HG03159 (cell line): ENCODE data around the gene ACOXL.

Experiments used
- ATAC-seq: cut with Tn5 transposase; IDR thresholded peaks from one replicate; pipeline ENCODE4 v1.9.1; 2021; ENCODE audit warnings: mild to moderate bottlenecking, moderate library complexity; ENCODE audit not compliant: unreplicated experiment

Gene ACOXL

GRCh38 chr2:110904779-110905148 is 172.4 kb downstream of the ACOXL start:
- ATAC-seq = no peak

DNA sequence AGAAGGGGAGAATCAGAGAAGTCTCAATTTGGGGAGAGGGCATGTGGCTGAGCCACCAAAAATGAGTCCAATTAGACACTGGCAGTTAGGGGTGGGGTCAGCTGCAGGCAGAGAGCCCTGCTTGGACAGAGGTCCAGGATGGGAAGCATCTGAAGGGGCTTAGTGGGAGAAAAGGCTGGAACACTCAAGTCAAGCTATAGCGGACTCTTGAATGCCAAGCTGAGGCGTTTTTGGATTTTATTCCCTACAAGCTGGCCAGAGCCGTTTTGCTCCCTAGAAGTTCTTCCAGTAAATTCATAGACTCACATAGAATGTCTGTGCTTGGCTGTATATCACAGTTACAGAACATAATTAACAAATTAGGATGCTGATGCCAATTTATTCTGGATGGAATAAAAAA is 172.8 kb downstream of the ACOXL start:
- ATAC-seq = no peak

- no peak for ATAC-seq
These were observed 174.4 kb downstream of the ACOXL start for GRCh38 chr2:110906613-110907298.

DNA sequence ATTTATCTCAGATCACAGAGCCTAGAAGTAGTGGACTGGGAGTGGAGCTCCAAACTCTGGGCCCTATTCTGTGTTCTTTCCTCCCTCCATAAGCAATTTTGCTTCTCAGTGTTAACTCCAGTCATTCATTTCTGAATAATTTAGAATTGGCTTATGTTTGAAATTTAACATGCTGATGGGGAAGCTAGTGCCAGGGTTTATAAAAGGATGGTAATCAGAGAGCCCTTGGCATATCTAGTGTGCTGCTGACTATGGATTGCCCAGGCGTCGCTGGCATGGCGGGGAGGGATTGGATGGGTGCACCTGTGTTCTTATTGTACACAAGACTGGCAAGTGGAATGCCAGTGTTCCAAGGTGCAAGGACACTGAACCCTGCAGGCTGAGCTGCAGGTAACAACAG is 177.1 kb downstream of the ACOXL start:
- no peak for ATAC-seq

GRCh38 chr2:110910423-110910822 is 178.1 kb downstream of the ACOXL start:
- ATAC-seq = no peak

- ATAC-seq = no peak
These were observed 187.4 kb downstream of the ACOXL start for GRCh38 chr2:110919738-110920137.

DNA sequence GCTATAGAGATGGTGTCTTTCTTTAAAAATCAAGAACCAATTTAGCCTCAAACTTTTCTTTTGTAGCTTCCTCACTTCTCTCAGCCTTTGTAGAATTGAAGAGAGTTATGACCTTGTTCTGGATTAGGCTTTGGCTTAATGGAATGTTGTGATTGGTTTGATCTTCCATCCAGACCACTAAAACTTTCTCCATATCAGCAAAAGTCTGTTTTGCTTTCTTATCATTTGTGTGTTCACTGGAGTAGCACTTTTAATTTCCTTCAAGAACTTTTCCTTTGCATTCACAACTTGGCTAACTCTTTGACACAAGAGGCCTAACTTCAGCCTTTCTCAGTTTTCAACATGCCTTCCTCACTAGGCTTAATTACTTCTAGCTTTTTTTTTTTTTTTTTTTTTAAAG is 193.1 kb downstream of the ACOXL start:
- no peak for ATAC-seq

GRCh38 chr2:110927526-110927925 is 195.2 kb downstream of the ACOXL start:
- ATAC-seq = no peak

GRCh38 chr2:110929528-110929927 is 197.2 kb downstream of the ACOXL start:
- no peak for ATAC-seq

DNA sequence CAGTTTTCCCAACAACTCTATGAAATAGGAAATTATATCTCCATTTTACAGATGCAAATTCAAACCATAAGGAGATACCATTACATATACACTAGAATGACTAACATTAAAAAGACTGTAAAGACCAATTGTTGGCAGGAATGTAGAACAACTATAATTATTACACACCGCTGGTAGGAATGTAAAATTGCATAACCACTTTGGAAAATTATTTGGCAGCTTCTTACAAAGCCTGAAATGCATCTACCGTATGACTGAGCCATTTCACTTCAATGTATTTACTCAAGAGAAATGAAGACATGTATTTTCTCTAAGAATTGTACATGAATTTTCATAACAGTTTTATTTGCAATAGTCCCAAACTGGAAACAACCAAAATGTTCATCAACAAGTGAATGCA is 199.3 kb downstream of the ACOXL start:
- ATAC-seq = no peak

DNA sequence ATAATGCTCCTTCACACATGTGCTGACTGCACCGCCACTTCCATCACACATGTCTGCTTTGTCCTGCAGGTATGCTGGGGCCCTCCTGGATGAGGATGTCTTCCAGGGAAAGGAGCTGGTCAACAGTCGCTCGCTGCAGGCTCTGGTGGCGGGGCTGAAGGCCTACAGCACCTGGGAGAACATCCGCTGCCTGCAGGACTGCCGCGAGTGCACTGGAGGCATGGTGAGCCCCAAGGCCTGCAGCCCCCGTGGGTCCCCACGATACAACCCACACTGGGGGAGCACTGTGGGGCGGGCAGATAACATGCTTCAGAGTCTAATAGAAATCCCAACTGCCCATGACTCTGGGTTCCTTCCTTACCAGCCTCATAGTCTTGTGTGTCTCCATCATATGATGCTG is 201.0 kb downstream of the ACOXL start:
- ATAC-seq = no peak

GRCh38 chr2:110934948-110935347 is 202.6 kb downstream of the ACOXL start:
- no peak for ATAC-seq

GRCh38 chr2:110940376-110940910 is 208.1 kb downstream of the ACOXL start:
- no peak for ATAC-seq

- no peak for ATAC-seq
These were observed 208.9 kb downstream of the ACOXL start for GRCh38 chr2:110941226-110941625.

- ATAC-seq = no peak
These were observed 210.8 kb downstream of the ACOXL start for GRCh38 chr2:110943070-110943634.

GRCh38 chr2:110946902-110947301 is 214.5 kb downstream of the ACOXL start:
- no peak for ATAC-seq

- no peak for ATAC-seq
These were observed 215.8 kb downstream of the ACOXL start for GRCh38 chr2:110948027-110948674.

GRCh38 chr2:110950281-110950680 is 217.9 kb downstream of the ACOXL start:
- no peak for ATAC-seq

GRCh38 chr2:110955045-110955444 is 222.7 kb downstream of the ACOXL start:
- ATAC-seq = no peak

DNA sequence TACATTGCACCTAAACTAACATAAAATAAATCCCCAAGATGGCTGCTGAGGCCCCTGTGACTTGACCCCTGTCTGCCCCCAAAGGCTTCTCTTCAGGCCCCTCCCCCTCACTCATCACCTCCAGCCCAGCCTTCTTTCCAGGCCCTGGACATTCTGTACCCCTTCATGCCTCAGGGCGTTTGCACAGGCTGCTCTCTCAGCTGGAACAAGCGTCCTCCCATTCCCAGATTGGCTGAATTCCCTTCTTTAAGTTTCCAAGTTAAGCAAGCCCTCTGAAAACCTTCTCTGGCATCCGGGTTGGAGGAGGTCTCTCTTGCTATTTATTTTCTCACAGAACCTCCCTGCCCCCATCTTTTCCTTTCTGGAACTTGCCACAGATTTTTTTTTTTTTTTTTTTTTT is 223.2 kb downstream of the ACOXL start:
- ATAC-seq = no peak

DNA sequence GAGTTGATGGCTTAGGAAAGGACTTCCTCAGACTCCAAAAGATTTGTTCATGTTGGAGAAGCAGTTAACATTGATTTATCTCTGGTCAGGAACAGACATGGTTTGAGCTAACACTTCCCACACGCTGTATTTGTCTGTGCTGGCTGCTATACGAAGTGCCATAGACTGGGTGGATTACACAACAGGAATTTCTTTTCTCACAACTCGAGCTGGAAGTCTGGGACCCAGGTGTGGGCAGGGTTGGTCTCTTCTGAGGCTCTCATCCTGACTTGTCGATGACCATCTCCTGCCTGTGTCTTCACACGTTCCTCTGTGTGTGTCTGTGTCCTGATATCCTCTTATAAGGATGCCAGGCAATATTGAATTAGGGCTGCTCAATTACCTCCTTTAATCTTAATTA is 224.9 kb downstream of the ACOXL start:
- no peak for ATAC-seq
